Hepatocyte (in vitro differentiated cells): Measurements from ENCODE around the gene CTNNBIP1.

Source experiments
- CTCF ChIP-seq: fragments of 200-600 bp; sonication (generic); IDR thresholded peaks from 2 replicates; pipeline ENCODE4 v1.5.1; 2016; ENCODE audit warnings: antibody characterized with exemption, mild to moderate bottlenecking; ENCODE audit not compliant: poor library complexity
- EZH2 ChIP-seq: fragments of 200-600 bp; sonication (generic); IDR thresholded peaks from 2 replicates; pipeline ENCODE4 v1.6.1; 2016; ENCODE audit warnings: antibody characterized with exemption, mild to moderate bottlenecking, borderline replicate concordance
- EZH2phosphoT487 ChIP-seq: fragments of 200-600 bp; sonication (generic); IDR thresholded peaks from one replicate; pipeline ENCODE4 v1.6.1; 2018; ENCODE audit warnings: antibody characterized with exemption, mild to moderate bottlenecking, low read depth, moderate library complexity; ENCODE audit not compliant: unreplicated experiment, severe bottlenecking

- TF ChIP-seq CTCF: no peak
- no peak for TF ChIP-seq EZH2phosphoT487
- TF ChIP-seq EZH2: no peak
Observed at GRCh38 chr1:9892563-9893528, 17.2 kb downstream of the CTNNBIP1 start.
